K562 (cell line): ENCODE measurements around the gene THBS2. TPM values are rescaled to one million over a fixed set of nuclear protein-coding genes. Genes with fewer than 3 reads are reported as not detected.

Source experiments
- ATAC-seq: fragments of 200-7000 bp; cut with Tn5 transposase; 3 replicates; pipeline ENCODE4 v1.9.1; 2020; ENCODE audit warnings: moderate library complexity
- BruUV-seq: library from RNA; stranded (reverse); fragments of 400-500 nt; replicated peaks from 2 replicates; lab custom pipeline; 2021; lab: Mats Ljungman, UMichigan
- CTCF ChIA-PET: fragments of 300-600 bp; formaldehyde crosslinking; extraction: SDS; loops from one replicate; lab custom pipeline; 2021; ENCODE audit warnings: low intra/inter-chr PET ratio; lab: Yijun Ruan, JAX
- POLR2A ChIA-PET: fragments of 300-600, 350-650 bp; sonication (Branson Sonifier 250); formaldehyde crosslinking; extraction: SDS; loops from one replicate; lab custom pipeline; 2021; ENCODE audit warnings: antibody characterized with exemption, inconsistent platforms; lab: Yijun Ruan, JAX
- DNase-seq, 4 experiments: peaks; one replicate each; pipeline versions ENCODE4 v3.0.0 to v3.0.0-alpha.2; 2011 to 2018; ENCODE audit warnings: low spot score in 3 of 4, mixed read lengths in 3 of 4; ENCODE audit errors: extremely low read depth in 1 of 4
- FAIRE-seq: peaks from 2 replicates; lab custom pipeline; 2011; peaks lifted over from hg19 to GRCh38; lab: Jason Lieb, UNC
- H2AFZ ChIP-seq: 2 replicates; pipeline ENCODE4 v1.6.0; 2011; ENCODE audit warnings: low read depth, low read length, control low read depth, inconsistent platforms
- H3K27ac ChIP-seq: fragments of 200-600 bp; 3 replicates; pipeline ENCODE4 v1.8.0; 2011; ENCODE audit warnings: low read depth, mild to moderate bottlenecking, control low read depth, inconsistent platforms, low read length, moderate library complexity, mixed read lengths; ENCODE audit errors: extremely low read depth
- H3K27me3 ChIP-seq, 2 experiments: fragments of 300-600 bp in 1 of 2; 2 replicates in 1 of 2; 3 replicates in 1 of 2; pipeline versions ENCODE4 v1.6.0 to v1.8.0; 2011; ENCODE audit warnings: inconsistent platforms in 2 of 2, low read length in 2 of 2, mild to moderate bottlenecking in 1 of 2, mixed read lengths in 1 of 2, moderate library complexity in 1 of 2; ENCODE audit not compliant: control insufficient read depth in 2 of 2, insufficient read depth in 2 of 2
- H3K36me3 ChIP-seq: fragments of 300-600 bp; 3 replicates; pipeline ENCODE4 v1.8.0; 2011; ENCODE audit warnings: mild to moderate bottlenecking, low read length, inconsistent platforms; ENCODE audit not compliant: control insufficient read depth, insufficient read depth
- H3K4me1 ChIP-seq, 2 experiments: fragments of 200-600 bp in 1 of 2; replicated peaks in 1 of 2; 2 replicates in 1 of 2; 3 replicates in 1 of 2; pipeline versions ENCODE4 v1.5.1 to v1.8.0; 2011; ENCODE audit warnings: inconsistent platforms in 2 of 2, low read length in 2 of 2, mild to moderate bottlenecking in 1 of 2, mixed read lengths in 1 of 2, moderate library complexity in 1 of 2; ENCODE audit not compliant: control insufficient read depth in 2 of 2, insufficient read depth in 2 of 2
- H3K4me2 ChIP-seq: 2 replicates; pipeline ENCODE4 v1.6.1; 2011; ENCODE audit warnings: low read length, control low read depth, inconsistent platforms, mixed read lengths; ENCODE audit not compliant: insufficient read depth
- H3K4me3 ChIP-seq: fragments of 200-600 bp; sonication (generic), shearing (Covaris generic); 2 replicates; pipeline ENCODE4 v1.5.1; 2016; ENCODE audit warnings: control low read depth, inconsistent platforms
- H3K79me2 ChIP-seq: fragments of 200-600 bp; 3 replicates; pipeline ENCODE4 v1.8.0; 2011; ENCODE audit warnings: low read length, inconsistent platforms; ENCODE audit not compliant: control insufficient read depth, insufficient read depth
- H3K9ac ChIP-seq, 2 experiments: 2 replicates each; pipeline versions ENCODE4 v1.6.0 to v1.6.1; 2011; ENCODE audit warnings: low read depth in 2 of 2, low read length in 2 of 2, control low read depth in 1 of 2, inconsistent platforms in 1 of 2, mild to moderate bottlenecking in 1 of 2, mixed read lengths in 1 of 2; ENCODE audit not compliant: insufficient read depth in 1 of 2
- H3K9me1 ChIP-seq: one replicate; pipeline ENCODE4 v1.6.0; 2011; ENCODE audit warnings: inconsistent platforms, mild to moderate bottlenecking, low read length, moderate library complexity; ENCODE audit not compliant: control insufficient read depth, insufficient read depth
- H3K9me3 ChIP-seq: replicated peaks from 2 replicates; pipeline ENCODE4 v1.5.1; 2011; ENCODE audit warnings: low read depth, low read length, inconsistent platforms; ENCODE audit not compliant: control insufficient read depth, insufficient read depth
- H4K20me1 ChIP-seq: replicated peaks from 2 replicates; pipeline ENCODE4 v1.6.1; 2011; ENCODE audit warnings: low read length, inconsistent platforms, mixed read lengths; ENCODE audit not compliant: control insufficient read depth, insufficient read depth
- BRCA1 ChIP-seq, 2 experiments: fragments of 450-650 bp in 1 of 2; sonication (generic) in 1 of 2; formaldehyde crosslinking in 1 of 2; IDR thresholded peaks; 2 replicates each; pipeline versions ENCODE4 v1.5.0 to v1.6.1; 2017 to 2020; ENCODE audit warnings: mild to moderate bottlenecking in 1 of 2, missing genetic modification reagents in 1 of 2
- CBFB ChIP-seq: sonication (generic); formaldehyde crosslinking; IDR thresholded peaks from 2 replicates; pipeline ENCODE4 v1.4.0; 2020; ENCODE audit warnings: mild to moderate bottlenecking, missing genetic modification reagents
- HMGN3 ChIP-seq: IDR thresholded peaks from 2 replicates; pipeline ENCODE4 v1.6.1; 2011; ENCODE audit warnings: borderline replicate concordance, low read depth, mild to moderate bottlenecking, mixed read lengths, low read length; ENCODE audit not compliant: insufficient read length; ENCODE audit errors: extremely low read depth
- KAT2B ChIP-seq: IDR thresholded peaks from one replicate; pipeline ENCODE4 v1.6.1; 2012; ENCODE audit warnings: low read depth, mild to moderate bottlenecking, control low read depth, inconsistent platforms, low read length, moderate library complexity
- MYC ChIP-seq, 2 experiments: fragments of 250-450 bp in 1 of 2; sonication (Bioruptor Pico) in 1 of 2; IDR thresholded peaks; 2 replicates each; pipeline versions ENCODE4 v1.5.1 to v1.6.1; 2012 to 2021; ENCODE audit warnings: low read depth in 2 of 2, borderline replicate concordance in 1 of 2, improper control_type of control experiment in 1 of 2, low read length in 1 of 2, mild to moderate bottlenecking in 1 of 2, moderate library complexity in 1 of 2
- NFRKB ChIP-seq: fragments of 450-650 bp; IDR thresholded peaks from 2 replicates; pipeline ENCODE4 v1.6.1; 2016; ENCODE audit warnings: low read depth
- POLR3G ChIP-seq: IDR thresholded peaks from 2 replicates; pipeline ENCODE4 v1.6.1; 2011; ENCODE audit not compliant: insufficient read length, insufficient replicate concordance; ENCODE audit errors: extremely low read depth
- SMARCB1 ChIP-seq: IDR thresholded peaks from 2 replicates; pipeline ENCODE4 v1.6.1; 2011; ENCODE audit warnings: improper control_type of control experiment, low read depth; ENCODE audit not compliant: insufficient read length
- THRAP3 ChIP-seq: fragments of 450-650 bp; IDR thresholded peaks from 2 replicates; pipeline ENCODE4 v1.6.1; 2016; ENCODE audit warnings: mild to moderate bottlenecking, inconsistent platforms, borderline replicate concordance
- ZBTB8A ChIP-seq: fragments of 450-650 bp; IDR thresholded peaks from 2 replicates; pipeline ENCODE4 v1.6.1; 2018; ENCODE audit warnings: mild to moderate bottlenecking, moderate library complexity; ENCODE audit not compliant: partially characterized antibody
- ZNF436 ChIP-seq: fragments of 250-450, 450-650 bp; sonication (Bioruptor Pico); formaldehyde crosslinking; IDR thresholded peaks from 2 replicates; pipeline ENCODE4 v1.7.0; 2020; ENCODE audit warnings: mild to moderate bottlenecking
- ZNF584 ChIP-seq: fragments of 200-800 bp; sonication (Bioruptor generic); IDR thresholded peaks from 2 replicates; pipeline ENCODE4 v1.6.1; 2016; ENCODE audit warnings: low read depth, mild to moderate bottlenecking, missing genetic modification characterization, missing compliant biosample characterization
- ZNF589 ChIP-seq: fragments of 200-800 bp; sonication (Bioruptor generic); IDR thresholded peaks from 2 replicates; pipeline ENCODE4 v1.6.1; 2016; ENCODE audit warnings: low read depth, missing genetic modification characterization, missing compliant biosample characterization
- WGBS: fragments of 100-300 bp; shearing (Covaris generic); methylation state at CpG from one replicate; pipeline ENCODE4 v1.1.6; 2016; ENCODE audit warnings: low coverage, mixed read lengths; ENCODE audit not compliant: insufficient coverage; ENCODE audit errors: missing lambda C conversion rate; 5-methylcytosine and 5-hydroxymethylcytosine counted together
- in situ Hi-C: fragments of 300-500 bp; cut with MboI; formaldehyde crosslinking; loops from 4 replicates; pipeline ENCODE4 v1.15.0; 2018; ENCODE audit warnings: inconsistent platforms, mixed read lengths
- intact Hi-C: fragments of 100-400 bp; cut with micrococcal nuclease; formaldehyde crosslinking; loops from 2 replicates; pipeline ENCODE4 v1.14.2; 2022
- polyA plus RNA-seq, 8 experiments: library from polyadenylated mRNA; depleted of rRNA in 4 of 8; stranded (reverse) in 5 of 8; unstranded in 3 of 8; fragments of >200 nt; fragmentation: Nextera tagmentation in 2 of 8; fragmentation: Illumina TruSeq in 1 of 8; extraction: Ambion mirVana in 2 of 8; extraction: Trizol in 1 of 8; gene quantifications; 2 replicates each; pipeline versions ENCODE4 v1.2.1 to v1.2.3, GENCODE V29; 2011 to 2014; ENCODE audit warnings: inconsistent platforms in 1 of 8, missing spikeins in 1 of 8
- total RNA-seq, 7 experiments: library from RNA; depleted of rRNA in 6 of 7; stranded (reverse); fragments of >200 nt in 6 of 7; fragmentation: Illumina TruSeq in 2 of 7; extraction: Trizol in 2 of 7; gene quantifications; 2 replicates each; pipeline versions ENCODE4 v1.2.1 to v1.2.3, GENCODE V29; 2011 to 2021; ENCODE audit warnings: low replicate concordance in 1 of 7
- TF ChIP-seq, protein P1 (sequence below): fragments of 450-650 bp; IDR thresholded peaks from 2 replicates; pipeline ENCODE4 v1.6.1; 2016; ENCODE audit warnings: missing biosample characterization, missing genetic modification characterization
- TF ChIP-seq, protein P2 (sequence below): fragments of 250-450 bp; sonication (Bioruptor Pico); IDR thresholded peaks from 2 replicates; pipeline ENCODE4 v1.8.0; 2022; ENCODE audit warnings: moderate library complexity, mild to moderate bottlenecking, inconsistent platforms
- TF ChIP-seq, protein P3 (sequence below): fragments of 250-450 bp; sonication (Bioruptor Pico); IDR thresholded peaks from 2 replicates; pipeline ENCODE4 v1.5.0; 2021; ENCODE audit warnings: mild to moderate bottlenecking, moderate library complexity

THBS2 gene
- total and polyA plus RNA-seq, 9 of the 15 experiments (the other 6 are each of a cell fraction or from before 2014, with no cell fraction given) = 0.03 to 0.11 (median 0.03) TPM; not detected in 6

DNA sequence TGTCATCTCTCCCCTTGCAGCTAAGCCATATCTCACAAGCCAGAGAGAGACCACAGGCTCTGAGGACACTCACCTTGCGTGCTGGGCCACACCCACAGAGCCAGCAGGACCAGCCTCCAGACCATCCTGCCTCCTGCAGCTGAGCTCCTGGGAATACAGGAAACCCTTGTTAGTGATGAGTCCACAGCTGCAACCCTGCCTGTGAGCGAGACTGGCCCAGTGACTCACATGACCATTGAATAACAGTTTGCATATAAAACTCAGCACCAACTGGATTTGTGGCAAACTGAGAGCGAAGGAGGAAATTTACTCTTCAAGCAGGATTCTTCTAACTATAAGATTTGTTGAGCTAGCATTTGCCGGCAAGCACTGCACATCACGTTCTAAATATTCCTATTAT is 3.0 kb downstream of the THBS2 start:
- WGBS = 2% methylated on average over 5 of the region's 5 CpGs
- FAIRE-seq (no peak), DNase-seq (no peak)
- peaks cover 40 to 70% of the 10 kb centered on the region in 2 experiments for H3K27me3 ChIP-seq
- no peak overlapping the region for H3K27ac ChIP-seq
- no peak for TF ChIP-seq ZNF436
- TF ChIP-seq ZNF584 (CRISPR knock-in tag) = no peak
- TF ChIP-seq ZBTB8A = no peak
- no peak for TF ChIP-seq MYC (IDR thresholded peaks at IDR 0.05; ENCODE audit: low read depth, low read length)
- no peak for TF ChIP-seq MYC (CRISPR knock-in tag; IDR thresholded peaks at IDR 0.05; ENCODE audit: borderline replicate concordance, low read depth)
- TF ChIP-seq BRCA1 (IDR thresholded peaks at IDR 0.05) = no peak
- TF ChIP-seq BRCA1 (CRISPR knock-in tag; IDR thresholded peaks at IDR 0.05) = no peak
- TF ChIP-seq SMARCB1 = no peak
- no peak for TF ChIP-seq NFRKB
- no peak for TF ChIP-seq KAT2B
- no peak for TF ChIP-seq HMGN3
- no peak for TF ChIP-seq CBFB (CRISPR knock-in tag)
- TF ChIP-seq, protein P1, sequence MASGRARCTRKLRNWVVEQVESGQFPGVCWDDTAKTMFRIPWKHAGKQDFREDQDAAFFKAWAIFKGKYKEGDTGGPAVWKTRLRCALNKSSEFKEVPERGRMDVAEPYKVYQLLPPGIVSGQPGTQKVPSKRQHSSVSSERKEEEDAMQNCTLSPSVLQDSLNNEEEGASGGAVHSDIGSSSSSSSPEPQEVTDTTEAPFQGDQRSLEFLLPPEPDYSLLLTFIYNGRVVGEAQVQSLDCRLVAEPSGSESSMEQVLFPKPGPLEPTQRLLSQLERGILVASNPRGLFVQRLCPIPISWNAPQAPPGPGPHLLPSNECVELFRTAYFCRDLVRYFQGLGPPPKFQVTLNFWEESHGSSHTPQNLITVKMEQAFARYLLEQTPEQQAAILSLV = no peak
- TF ChIP-seq POLR3G = no peak
- no peak for TF ChIP-seq ZNF589
- TF ChIP-seq, protein P2, sequence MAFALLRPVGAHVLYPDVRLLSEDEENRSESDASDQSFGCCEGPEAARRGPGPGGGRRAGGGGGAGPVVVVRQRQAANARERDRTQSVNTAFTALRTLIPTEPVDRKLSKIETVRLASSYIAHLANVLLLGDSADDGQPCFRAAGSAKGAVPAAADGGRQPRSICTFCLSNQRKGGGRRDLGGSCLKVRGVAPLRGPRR = no peak
- TF ChIP-seq THRAP3 = no peak
- TF ChIP-seq, protein P3, sequence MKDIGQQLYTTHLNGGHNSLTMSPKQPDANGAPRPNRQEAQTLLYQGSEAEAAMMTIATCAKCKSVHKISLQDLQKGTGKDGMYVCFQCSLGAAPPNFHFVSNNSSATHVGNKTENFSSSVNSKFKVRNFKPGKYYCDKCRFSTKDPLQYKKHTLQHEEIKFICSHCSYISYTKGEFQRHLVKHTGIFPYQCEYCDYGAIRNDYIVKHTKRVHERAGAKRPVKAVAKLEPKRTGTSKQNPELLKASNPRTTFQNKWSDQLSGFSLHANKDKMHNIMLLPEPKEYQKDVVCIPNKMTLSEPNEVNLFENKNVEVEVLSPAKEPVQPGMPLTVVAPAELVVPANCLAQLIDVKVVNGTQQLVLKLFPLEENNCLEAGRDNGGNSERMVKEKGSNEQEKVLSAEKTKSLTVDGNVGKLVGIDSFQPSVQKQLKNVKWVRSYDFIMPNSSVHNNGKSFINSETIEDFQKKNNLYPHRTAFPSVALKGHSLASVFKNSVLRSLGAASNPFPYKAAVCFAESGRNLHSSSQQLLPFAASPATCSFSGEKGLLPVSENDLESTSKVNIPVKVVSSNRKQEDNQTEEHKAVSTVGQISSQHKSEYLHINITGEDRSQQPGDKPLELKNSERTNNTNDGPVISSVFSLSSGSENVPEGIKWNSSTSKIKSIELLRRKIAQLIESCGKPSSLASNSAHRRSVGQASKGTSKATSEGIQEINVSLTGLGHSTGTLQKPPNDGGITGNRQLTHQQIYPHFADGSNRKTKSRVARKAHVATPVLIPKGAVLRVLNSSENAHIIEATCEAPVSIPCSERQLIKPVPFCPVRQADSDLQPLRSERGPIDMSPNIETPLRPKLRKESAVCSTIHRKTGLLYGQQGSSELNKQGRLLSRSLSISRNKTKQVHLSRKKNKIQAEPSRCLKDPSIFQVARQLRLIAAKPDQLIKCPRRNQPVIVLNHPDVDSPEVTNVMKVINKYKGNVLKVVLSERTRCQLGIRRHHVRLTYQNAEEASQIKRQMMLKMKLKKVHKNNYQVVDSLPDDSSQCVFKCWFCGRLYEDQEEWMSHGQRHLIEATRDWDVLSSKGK (CRISPR knock-in tag) = no peak
- TF ChIP-seq, all 486 proteins: peak for 0
- Histone ChIP-seq H2AFZ (no peak overlapping the region), H3K36me3 (no peaks in the 10 kb centered on the region), H3K9me1 (no peaks in the 10 kb centered on the region), H3K9me3 (no peaks in the 10 kb centered on the region), H3K9ac (no peak overlapping the region), H3K4me1 (peaks cover 0 to 7% of the 10 kb centered on the region in 2 experiments; a peak in 1 of 5 replicates), H3K4me3 (no peak overlapping the region), H3K79me2 (no peaks in the 10 kb centered on the region), H3K4me2 (no peak overlapping the region), H4K20me1 (0 out of 2 replicates have a peak, but pooled peaks cover 4% of the 10 kb centered on the region)
- ChIA-PET CTCF (no interaction called here), POLR2A (interaction anchor here (0.9 kb wide), 1 partner anchor 10 kb away, joined by 4 read pairs; no protein-coding TSS in a partner anchor)
- no peak for ATAC-seq
- BruUV-seq = no TSS peak
- in situ Hi-C loops (no loop called here), intact Hi-C loops (no loop called here)
